ENCODE data around the gene BLACAT1.

DNA sequence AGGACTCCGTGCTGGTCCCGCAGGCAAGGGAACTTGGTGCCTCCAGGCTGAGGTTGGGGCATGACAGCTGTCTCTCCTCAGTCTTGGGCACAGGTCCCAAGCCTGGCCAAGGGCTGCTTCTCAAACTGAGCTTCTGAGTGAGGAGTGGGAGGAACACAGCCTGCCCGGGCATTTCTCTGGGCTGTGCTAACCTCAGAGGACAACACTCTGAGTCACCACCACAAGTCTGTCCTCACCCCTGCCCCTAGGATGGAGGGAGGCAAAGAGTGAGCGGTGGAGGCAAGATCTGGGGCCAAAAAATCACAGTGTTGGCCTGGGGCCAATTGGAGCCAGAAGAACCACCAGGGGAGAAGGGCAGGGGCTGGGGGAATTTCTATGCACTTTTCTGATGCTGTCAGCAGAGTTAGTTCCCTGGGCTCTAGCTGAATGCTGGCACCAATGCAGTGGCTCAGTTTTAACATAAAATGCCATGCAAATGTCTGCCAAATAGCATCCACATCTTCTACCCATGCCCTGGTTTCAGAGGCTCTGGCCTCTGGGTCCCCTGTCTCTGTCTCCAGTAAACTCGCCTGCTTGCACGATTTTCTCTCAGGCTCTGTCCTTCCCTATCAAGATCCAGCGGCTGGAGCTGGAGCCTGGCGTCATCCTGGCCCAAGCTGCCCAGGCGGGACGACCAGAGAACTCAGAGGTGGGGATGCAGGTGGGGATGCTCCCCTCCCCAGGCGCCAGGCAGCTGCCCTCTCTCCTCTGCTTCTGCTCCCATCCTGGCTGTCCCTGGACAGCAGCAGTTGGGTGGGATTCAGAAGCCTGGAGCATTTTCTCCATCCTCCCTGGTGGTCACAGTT, 37.6 kb upstream of the BLACAT1 start:
- TF ChIP-seq POLR2AphosphoS5 (IDR thresholded peaks at IDR 0.05) (no peak), POLR2A (IDR thresholded peaks at IDR 0.05) (no peak), EP300 (IDR thresholded peaks at IDR 0.05; ENCODE audit: low read depth) (no peak)
- TF ChIP-seq, protein P1, sequence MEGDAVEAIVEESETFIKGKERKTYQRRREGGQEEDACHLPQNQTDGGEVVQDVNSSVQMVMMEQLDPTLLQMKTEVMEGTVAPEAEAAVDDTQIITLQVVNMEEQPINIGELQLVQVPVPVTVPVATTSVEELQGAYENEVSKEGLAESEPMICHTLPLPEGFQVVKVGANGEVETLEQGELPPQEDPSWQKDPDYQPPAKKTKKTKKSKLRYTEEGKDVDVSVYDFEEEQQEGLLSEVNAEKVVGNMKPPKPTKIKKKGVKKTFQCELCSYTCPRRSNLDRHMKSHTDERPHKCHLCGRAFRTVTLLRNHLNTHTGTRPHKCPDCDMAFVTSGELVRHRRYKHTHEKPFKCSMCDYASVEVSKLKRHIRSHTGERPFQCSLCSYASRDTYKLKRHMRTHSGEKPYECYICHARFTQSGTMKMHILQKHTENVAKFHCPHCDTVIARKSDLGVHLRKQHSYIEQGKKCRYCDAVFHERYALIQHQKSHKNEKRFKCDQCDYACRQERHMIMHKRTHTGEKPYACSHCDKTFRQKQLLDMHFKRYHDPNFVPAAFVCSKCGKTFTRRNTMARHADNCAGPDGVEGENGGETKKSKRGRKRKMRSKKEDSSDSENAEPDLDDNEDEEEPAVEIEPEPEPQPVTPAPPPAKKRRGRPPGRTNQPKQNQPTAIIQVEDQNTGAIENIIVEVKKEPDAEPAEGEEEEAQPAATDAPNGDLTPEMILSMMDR (IDR thresholded peaks at IDR 0.05): no peak

Measured in transverse colon (tissue), 4 donors.